Karpas-422 (cell line): ENCODE data around the gene ALPL. TPM values are rescaled to one million over a fixed set of nuclear protein-coding genes. Genes with fewer than 3 reads are reported as not detected.

Experiments
- DNase-seq: peaks from one replicate; pipeline ENCODE4 v3.0.0-alpha.2; 2015
- H2AFZ ChIP-seq: fragments of 200-600 bp; sonication (generic); 2 replicates; pipeline ENCODE4 v1.6.1; 2014; ENCODE audit warnings: antibody characterized with exemption, low read length, mixed read lengths
- H3K27ac ChIP-seq: fragments of 200-600 bp; sonication (generic); 2 replicates; pipeline ENCODE4 v1.5.1; 2014; ENCODE audit warnings: mild to moderate bottlenecking, low read length, moderate library complexity
- H3K27me3 ChIP-seq: fragments of 200-600 bp; sonication (generic); 2 replicates; pipeline ENCODE4 v1.6.1; 2014; ENCODE audit warnings: low read length, mixed read lengths
- H3K36me3 ChIP-seq: fragments of 200-600 bp; sonication (generic); 2 replicates; pipeline ENCODE4 v1.6.1; 2014; ENCODE audit warnings: low read length, mixed read lengths; ENCODE audit not compliant: insufficient read depth
- H3K4me1 ChIP-seq: fragments of 200-600 bp; sonication (generic); 2 replicates; pipeline ENCODE4 v1.6.1; 2014; ENCODE audit warnings: mild to moderate bottlenecking, low read length, mixed read lengths
- H3K4me2 ChIP-seq: fragments of 200-600 bp; sonication (generic); 2 replicates; pipeline ENCODE4 v1.6.1; 2014; ENCODE audit warnings: low read length, low read depth, mild to moderate bottlenecking; ENCODE audit not compliant: poor library complexity, severe bottlenecking
- H3K4me3 ChIP-seq: fragments of 200-600 bp; sonication (generic); 2 replicates; pipeline ENCODE4 v1.5.1; 2014; ENCODE audit warnings: mild to moderate bottlenecking, antibody characterized with exemption, low read length, mixed read lengths
- H3K79me2 ChIP-seq: fragments of 200-600 bp; sonication (generic); 2 replicates; pipeline ENCODE4 v1.6.1; 2014; ENCODE audit warnings: mild to moderate bottlenecking, low read length, mixed read lengths
- H3K9ac ChIP-seq: fragments of 200-600 bp; sonication (generic); 2 replicates; pipeline ENCODE4 v1.6.0; 2014; ENCODE audit warnings: low read length
- H3K9me2 ChIP-seq: fragments of 200-600 bp; sonication (generic), shearing (Covaris generic); replicated peaks from 2 replicates; pipeline ENCODE4 v1.6.0; 2014; ENCODE audit warnings: mild to moderate bottlenecking, low read length, moderate library complexity; ENCODE audit not compliant: insufficient read depth
- H3K9me3 ChIP-seq: fragments of 300-700, 200-600 bp; sonication (generic); 2 replicates; pipeline ENCODE4 v1.6.1; 2014; ENCODE audit warnings: low read length, mixed read lengths
- H4K20me1 ChIP-seq: fragments of 200-600 bp; sonication (generic); 2 replicates; pipeline ENCODE4 v1.6.1; 2014; ENCODE audit warnings: mild to moderate bottlenecking, antibody characterized with exemption, low read length, low read depth; ENCODE audit not compliant: insufficient read depth
- total RNA-seq: library from RNA; depleted of rRNA; stranded (reverse); fragments of >200 nt; shearing (Covaris generic); gene quantifications from 2 replicates; pipeline ENCODE4 v1.2.3, GENCODE V29; 2014; ENCODE audit warnings: low replicate concordance

Gene ALPL
- total RNA-seq, 1 experiment from 2014 or later = not detected

- no peaks in the 10 kb centered on the region for H3K9me2 ChIP-seq
- H4K20me1 ChIP-seq = no peaks in the 10 kb centered on the region
- H3K4me2 ChIP-seq = no peak overlapping the region
- no peak overlapping the region for H3K9ac ChIP-seq
- H3K27me3 ChIP-seq = no peaks in the 10 kb centered on the region
- H2AFZ ChIP-seq = no peak overlapping the region
- H3K4me1 ChIP-seq = no peaks in the 10 kb centered on the region
- H3K36me3 ChIP-seq = no peaks in the 10 kb centered on the region
- no peak overlapping the region for H3K4me3 ChIP-seq
- H3K79me2 ChIP-seq = no peaks in the 10 kb centered on the region
- H3K9me3 ChIP-seq = no peaks in the 10 kb centered on the region
- DNase-seq = no peak
- H3K27ac ChIP-seq = no peak overlapping the region
These were observed 85.3 kb downstream of the ALPL start for GRCh38 chr1:21594501-21594900.

GRCh38 chr1:21594935-21595897 is 86.0 kb downstream of the ALPL start:
- Histone ChIP-seq H3K36me3 (no peaks in the 10 kb centered on the region), H4K20me1 (no peaks in the 10 kb centered on the region), H3K9ac (no peak overlapping the region), H3K79me2 (no peaks in the 10 kb centered on the region), H3K27ac (no peak overlapping the region), H3K4me2 (no peak overlapping the region), H3K9me3 (no peaks in the 10 kb centered on the region), H3K4me3 (no peak overlapping the region), H3K9me2 (no peaks in the 10 kb centered on the region), H3K4me1 (no peaks in the 10 kb centered on the region), H2AFZ (no peak overlapping the region), H3K27me3 (no peaks in the 10 kb centered on the region)
- peak; percentile 92 for DNase-seq

DNA sequence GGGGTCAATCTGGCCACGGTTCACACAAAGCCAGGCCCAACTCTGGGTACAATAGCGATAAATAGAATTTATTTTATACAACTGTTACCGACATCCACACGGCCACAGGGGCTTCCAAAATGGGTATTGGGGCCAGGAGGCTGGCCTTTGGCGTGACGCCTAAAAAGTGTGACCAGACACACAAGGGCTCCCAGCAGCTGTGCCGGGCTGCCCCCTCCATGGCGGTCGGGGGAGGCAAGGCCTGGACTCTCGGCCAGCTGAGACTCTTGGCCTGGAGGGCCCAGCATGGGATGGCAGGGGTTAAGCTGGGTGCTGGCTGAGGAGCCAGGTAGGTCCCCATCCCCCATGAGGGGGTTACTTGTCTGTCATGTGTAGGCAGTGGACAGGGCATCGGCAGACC is 87.0 kb downstream of the ALPL start:
- H3K27me3 ChIP-seq = no peaks in the 10 kb centered on the region
- H3K36me3 ChIP-seq = no peaks in the 10 kb centered on the region
- H3K4me2 ChIP-seq = no peak overlapping the region
- H3K9ac ChIP-seq = no peak overlapping the region
- H2AFZ ChIP-seq = no peak overlapping the region
- no peaks in the 10 kb centered on the region for H4K20me1 ChIP-seq
- H3K4me1 ChIP-seq = no peaks in the 10 kb centered on the region
- no peaks in the 10 kb centered on the region for H3K79me2 ChIP-seq
- H3K9me3 ChIP-seq = no peaks in the 10 kb centered on the region
- no peak for DNase-seq
- H3K27ac ChIP-seq = no peak overlapping the region
- no peaks in the 10 kb centered on the region for H3K9me2 ChIP-seq
- H3K4me3 ChIP-seq = no peak overlapping the region

GRCh38 chr1:21596628-21597027 is 87.4 kb downstream of the ALPL start:
- H3K4me3 ChIP-seq = no peak overlapping the region
- no peaks in the 10 kb centered on the region for H4K20me1 ChIP-seq
- no peak overlapping the region for H3K9ac ChIP-seq
- no peak overlapping the region for H3K27ac ChIP-seq
- H3K9me3 ChIP-seq = no peaks in the 10 kb centered on the region
- H2AFZ ChIP-seq = no peak overlapping the region
- no peaks in the 10 kb centered on the region for H3K79me2 ChIP-seq
- H3K4me2 ChIP-seq = no peak overlapping the region
- no peak for DNase-seq
- no peaks in the 10 kb centered on the region for H3K27me3 ChIP-seq
- H3K36me3 ChIP-seq = no peaks in the 10 kb centered on the region
- no peaks in the 10 kb centered on the region for H3K4me1 ChIP-seq
- no peaks in the 10 kb centered on the region for H3K9me2 ChIP-seq

DNA sequence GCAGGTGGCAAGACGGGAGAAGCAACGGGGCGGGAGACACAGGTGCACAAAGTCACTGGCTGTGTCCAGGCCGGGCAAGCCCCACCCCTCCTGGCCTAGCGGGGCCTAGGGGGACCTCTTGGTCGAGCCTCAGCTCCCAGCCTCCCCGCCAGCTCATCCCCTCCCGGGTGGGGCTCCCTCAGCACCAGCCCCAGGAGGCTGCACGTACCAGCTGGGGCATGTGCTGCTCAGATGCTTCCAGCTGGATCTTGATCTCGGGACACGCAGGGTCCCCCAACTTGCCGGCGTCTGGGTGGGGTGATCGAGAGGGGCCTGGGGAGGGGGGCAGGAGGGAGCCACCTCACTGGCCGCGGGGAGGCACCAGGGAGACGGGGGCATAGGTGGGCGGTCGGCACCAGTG is 88.5 kb downstream of the ALPL start:
- Histone ChIP-seq H3K4me1 (no peaks in the 10 kb centered on the region), H3K9me2 (no peaks in the 10 kb centered on the region), H3K27ac (no peak overlapping the region), H3K9ac (no peak overlapping the region), H4K20me1 (no peaks in the 10 kb centered on the region), H3K79me2 (no peaks in the 10 kb centered on the region), H3K36me3 (no peaks in the 10 kb centered on the region), H3K4me2 (no peak overlapping the region), H3K4me3 (no peak overlapping the region), H3K9me3 (no peaks in the 10 kb centered on the region), H3K27me3 (no peaks in the 10 kb centered on the region), H2AFZ (no peak overlapping the region)
- no peak for DNase-seq

DNA sequence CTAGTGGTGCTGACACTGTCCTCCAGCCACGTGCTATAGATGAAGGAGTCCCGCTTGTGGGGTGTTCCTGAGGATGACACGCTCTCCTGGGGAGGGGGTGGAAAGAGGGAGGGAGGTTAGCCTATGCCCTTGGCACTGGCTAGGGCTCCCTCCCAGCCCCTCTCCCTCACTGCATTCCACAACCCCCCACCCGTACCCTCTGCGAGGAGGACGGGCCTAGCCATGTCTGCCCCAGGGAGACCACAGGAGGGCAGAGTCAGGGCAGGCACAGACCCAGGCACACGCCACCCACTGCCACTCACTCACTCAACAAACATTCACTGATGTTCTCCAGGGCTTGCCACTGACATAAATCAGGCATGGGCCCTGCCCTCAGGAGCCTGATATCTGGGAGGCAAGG is 89.2 kb downstream of the ALPL start:
- Histone ChIP-seq H3K9me3 (no peaks in the 10 kb centered on the region), H3K9me2 (no peaks in the 10 kb centered on the region), H3K27ac (no peak overlapping the region), H3K4me2 (no peak overlapping the region), H3K4me3 (no peak overlapping the region), H3K79me2 (no peaks in the 10 kb centered on the region), H3K4me1 (no peaks in the 10 kb centered on the region), H4K20me1 (no peaks in the 10 kb centered on the region), H3K36me3 (no peaks in the 10 kb centered on the region), H3K27me3 (no peaks in the 10 kb centered on the region), H3K9ac (no peak overlapping the region), H2AFZ (no peak overlapping the region)
- no peak for DNase-seq

GRCh38 chr1:21598904-21599303 is 89.7 kb downstream of the ALPL start:
- Histone ChIP-seq H3K79me2 (no peaks in the 10 kb centered on the region), H3K4me2 (no peak overlapping the region)

GRCh38 chr1:21599402-21599801 is 90.2 kb downstream of the ALPL start:
- H3K36me3 ChIP-seq = no peaks in the 10 kb centered on the region

More at GRCh38 chr1:21598904-21599303, 89.7 kb downstream of the ALPL start:
- no peak for DNase-seq
- Histone ChIP-seq H3K9me3 (no peaks in the 10 kb centered on the region), H3K9me2 (no peaks in the 10 kb centered on the region), H3K4me1 (no peaks in the 10 kb centered on the region), H4K20me1 (no peaks in the 10 kb centered on the region), H3K4me3 (no peak overlapping the region), H3K36me3 (no peaks in the 10 kb centered on the region), H3K27ac (no peak overlapping the region), H3K9ac (no peak overlapping the region), H3K27me3 (no peaks in the 10 kb centered on the region), H2AFZ (no peak overlapping the region)

More at GRCh38 chr1:21599402-21599801, 90.2 kb downstream of the ALPL start:
- Histone ChIP-seq H4K20me1 (no peaks in the 10 kb centered on the region), H3K4me3 (no peak overlapping the region), H3K9me3 (no peaks in the 10 kb centered on the region), H3K9ac (no peak overlapping the region), H3K4me1 (no peaks in the 10 kb centered on the region), H3K9me2 (no peaks in the 10 kb centered on the region), H3K27me3 (no peaks in the 10 kb centered on the region), H3K4me2 (no peak overlapping the region), H2AFZ (no peak overlapping the region), H3K27ac (no peak overlapping the region), H3K79me2 (no peaks in the 10 kb centered on the region)
- DNase-seq = no peak
